AG10803 (cell line): ENCODE results near the gene ARHGEF1.

Experiments used
- DNase-seq: peaks from one replicate; pipeline ENCODE4 v3.0.0; 2010; ENCODE audit warnings: low read depth
- H3K4me3 ChIP-seq: 2 replicates; pipeline ENCODE4 v1.5.1; 2011; ENCODE audit warnings: mild to moderate bottlenecking, low read length, control low read depth
- TF ChIP-seq, protein P1 (sequence below): conservative IDR thresholded peaks from 2 replicates; pipeline ENCODE4 v1.5.1; 2011; ENCODE audit warnings: mild to moderate bottlenecking, low read length, control low read depth, inconsistent platforms

The ARHGEF1 gene

DNA sequence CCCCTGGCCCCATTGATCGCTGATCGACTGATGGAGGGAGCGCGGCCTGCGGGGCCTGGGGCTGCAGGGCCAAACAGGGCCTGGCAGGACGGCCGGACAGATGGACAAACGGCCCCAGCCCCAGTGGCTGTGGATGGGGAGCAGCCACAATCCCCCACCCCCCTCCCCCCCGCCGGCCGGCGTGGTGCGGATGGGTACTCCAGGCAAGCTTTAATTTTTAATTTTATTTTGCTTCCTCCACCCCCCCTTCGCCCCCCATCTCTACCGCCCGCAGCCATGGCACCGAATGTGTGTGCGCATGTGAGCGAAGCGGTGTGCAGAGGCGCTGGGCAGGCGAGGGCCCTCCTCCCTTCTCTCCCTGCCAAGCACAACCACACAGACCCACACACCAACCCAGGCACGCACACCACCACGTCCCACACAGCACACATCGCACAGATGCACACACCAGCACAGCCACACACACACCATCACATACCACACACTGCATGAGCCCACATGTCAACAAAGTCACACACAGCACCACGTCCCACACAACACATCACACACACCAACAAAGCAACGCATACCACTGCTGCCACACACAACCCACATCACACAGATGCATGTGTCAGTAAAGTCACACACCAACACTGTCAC, 32.9 kb downstream of the ARHGEF1 start:
- no peak overlapping the region for H3K4me3 ChIP-seq
- no peak for DNase-seq
- TF ChIP-seq, protein P1, sequence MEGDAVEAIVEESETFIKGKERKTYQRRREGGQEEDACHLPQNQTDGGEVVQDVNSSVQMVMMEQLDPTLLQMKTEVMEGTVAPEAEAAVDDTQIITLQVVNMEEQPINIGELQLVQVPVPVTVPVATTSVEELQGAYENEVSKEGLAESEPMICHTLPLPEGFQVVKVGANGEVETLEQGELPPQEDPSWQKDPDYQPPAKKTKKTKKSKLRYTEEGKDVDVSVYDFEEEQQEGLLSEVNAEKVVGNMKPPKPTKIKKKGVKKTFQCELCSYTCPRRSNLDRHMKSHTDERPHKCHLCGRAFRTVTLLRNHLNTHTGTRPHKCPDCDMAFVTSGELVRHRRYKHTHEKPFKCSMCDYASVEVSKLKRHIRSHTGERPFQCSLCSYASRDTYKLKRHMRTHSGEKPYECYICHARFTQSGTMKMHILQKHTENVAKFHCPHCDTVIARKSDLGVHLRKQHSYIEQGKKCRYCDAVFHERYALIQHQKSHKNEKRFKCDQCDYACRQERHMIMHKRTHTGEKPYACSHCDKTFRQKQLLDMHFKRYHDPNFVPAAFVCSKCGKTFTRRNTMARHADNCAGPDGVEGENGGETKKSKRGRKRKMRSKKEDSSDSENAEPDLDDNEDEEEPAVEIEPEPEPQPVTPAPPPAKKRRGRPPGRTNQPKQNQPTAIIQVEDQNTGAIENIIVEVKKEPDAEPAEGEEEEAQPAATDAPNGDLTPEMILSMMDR, result no peak

DNA sequence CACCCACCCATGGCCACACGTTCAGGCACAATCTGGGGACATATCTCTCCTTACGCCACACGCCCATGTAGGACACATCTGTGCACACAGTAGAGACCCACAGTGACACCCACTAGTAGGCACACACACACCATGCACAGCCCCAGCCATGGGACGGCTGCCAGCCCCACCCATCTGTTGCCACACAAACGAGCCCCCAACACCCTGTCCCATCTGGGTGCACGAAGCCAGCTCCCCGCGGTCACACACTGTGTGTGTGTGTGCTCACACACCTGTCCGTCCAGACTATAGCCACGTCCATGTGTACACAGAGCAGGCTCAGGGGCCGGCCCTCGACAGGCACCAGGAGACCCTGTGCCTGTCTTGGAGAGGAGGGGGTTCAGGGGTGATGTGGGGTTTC, 34.7 kb downstream of the ARHGEF1 start:
- TF ChIP-seq, protein P1, result no peak
- no peak for DNase-seq
- H3K4me3 ChIP-seq, result no peak overlapping the region

DNA sequence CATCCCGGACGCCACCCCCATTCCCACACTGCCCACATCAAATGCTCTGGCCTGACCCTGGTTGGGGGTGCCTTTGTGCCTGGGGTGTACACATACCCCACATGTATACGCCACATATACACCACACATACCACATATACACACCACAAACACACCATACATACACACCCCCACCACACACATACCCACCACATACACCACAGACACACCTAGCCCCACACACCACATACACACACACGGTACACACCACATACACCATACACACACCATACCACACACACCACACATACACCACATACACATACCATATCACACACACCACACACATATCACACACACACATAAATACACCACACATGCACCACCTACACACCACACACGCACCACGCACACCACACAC, 35.1 kb downstream of the ARHGEF1 start:
- no peak overlapping the region for H3K4me3 ChIP-seq
- TF ChIP-seq, protein P1, result no peak
- no peak for DNase-seq

DNA sequence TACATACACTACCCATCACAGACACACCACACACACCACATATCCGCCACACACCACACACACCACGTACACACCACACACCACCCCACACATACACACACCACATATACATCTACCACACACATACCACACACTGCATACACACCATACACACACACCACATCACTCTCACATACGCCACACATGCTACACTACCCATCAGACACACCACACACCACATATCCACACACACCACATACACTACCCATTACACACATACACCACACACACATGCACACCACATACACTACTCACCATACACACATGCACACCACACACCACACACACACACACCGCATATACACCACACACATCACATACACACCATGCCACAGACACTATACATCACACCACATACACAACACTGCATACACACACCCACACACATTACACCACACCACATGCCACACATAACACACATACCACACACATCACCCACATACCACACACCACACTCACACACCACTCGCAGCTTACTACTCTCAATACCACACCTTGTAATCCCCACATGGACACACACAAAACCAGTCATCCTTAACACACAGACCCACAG, 35.8 kb downstream of the ARHGEF1 start:
- TF ChIP-seq, protein P1, result no peak
- H3K4me3 ChIP-seq, result no peak overlapping the region
- DNase-seq, result peak; percentile 44

DNA sequence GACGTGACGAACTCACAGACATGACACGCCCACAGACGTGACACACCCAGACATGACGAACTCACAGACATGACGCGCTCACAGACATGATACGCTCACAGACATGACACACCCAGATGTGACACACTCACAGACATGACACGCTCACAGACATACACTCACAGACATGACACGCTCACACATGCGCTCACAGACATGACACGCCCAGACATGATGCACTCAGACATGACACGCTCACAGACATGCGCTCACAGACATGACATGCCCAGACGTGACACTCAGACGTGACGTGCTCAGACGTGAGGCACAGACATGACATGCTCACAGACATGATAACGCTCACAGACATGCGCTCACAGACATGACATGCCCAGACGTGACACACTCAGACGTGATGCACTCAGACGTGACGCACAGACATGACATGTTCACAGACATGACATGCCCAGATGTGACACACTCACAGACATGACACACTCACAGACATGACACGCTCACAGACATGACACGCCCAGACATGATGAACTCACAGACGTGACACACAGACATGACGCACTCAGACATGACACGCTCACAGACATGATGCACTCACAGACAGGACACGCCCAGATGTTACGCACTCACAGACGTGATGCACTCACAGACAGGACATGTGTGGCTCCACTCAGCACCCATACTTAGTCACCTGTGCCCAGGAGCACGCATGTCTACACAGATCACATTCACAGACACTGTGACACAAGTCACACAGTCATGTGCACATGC, 37.1 kb downstream of the ARHGEF1 start:
- DNase-seq, result no peak
- H3K4me3 ChIP-seq, result no peak overlapping the region
- TF ChIP-seq, protein P1, result no peak

DNA sequence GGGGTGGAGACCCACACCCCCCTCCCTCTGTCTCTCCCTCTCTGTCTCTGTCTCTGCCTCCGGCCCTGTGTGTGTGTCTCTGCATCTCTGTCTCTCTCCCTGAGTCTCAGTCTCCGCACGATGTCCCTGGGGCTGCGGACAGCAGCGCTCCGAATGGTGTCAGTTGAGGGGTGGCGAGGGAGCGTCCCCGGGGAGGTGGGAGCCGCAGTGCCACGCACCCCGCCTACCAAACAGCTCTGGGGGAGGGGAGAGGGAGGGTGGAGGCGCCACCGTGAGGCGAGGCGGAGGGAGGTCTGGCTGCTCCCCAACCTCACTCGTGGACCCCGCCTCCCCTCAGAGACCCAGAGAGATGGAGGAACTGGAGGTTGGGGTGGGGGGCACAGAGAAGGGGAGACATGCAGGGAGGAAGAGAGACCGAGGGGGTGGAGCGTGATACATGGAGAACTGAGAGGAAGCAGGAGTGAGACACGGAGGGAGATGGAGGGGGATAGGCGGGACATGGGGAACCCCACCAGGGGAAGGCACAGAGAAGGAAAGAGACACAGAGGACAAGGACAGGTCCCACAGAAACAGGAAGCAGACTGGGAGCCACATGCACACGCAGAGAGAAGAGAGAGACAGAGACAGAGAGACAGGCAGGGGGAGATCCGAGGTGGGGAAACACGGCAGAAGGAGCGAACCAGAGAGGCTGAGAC, 38.0 kb downstream of the ARHGEF1 start:
- DNase-seq, result no peak
- TF ChIP-seq, protein P1, result no peak

More for the DNA sequence above, 38.0 kb downstream of the ARHGEF1 start:
- H3K4me3 ChIP-seq, result no peak overlapping the region
